Activated CD8-positive, alpha-beta memory T cell treated with anti-CD3 and anti-CD28 coated beads, Interleukin-2, amount 50 U/mL, for 1 hour (primary cell): ENCODE data around the gene DLG2.
"Not testable (repeated sequence)": the region's sequence is repeated elsewhere in the genome, so short reads cannot be mapped to it uniquely, and the experiment has no call there.

Experiments
- DNase-seq: peaks from one replicate; pipeline ENCODE4 v3.0.0-alpha.2; 2020; ENCODE audit errors: extremely low read depth

DLG2 gene

DNA sequence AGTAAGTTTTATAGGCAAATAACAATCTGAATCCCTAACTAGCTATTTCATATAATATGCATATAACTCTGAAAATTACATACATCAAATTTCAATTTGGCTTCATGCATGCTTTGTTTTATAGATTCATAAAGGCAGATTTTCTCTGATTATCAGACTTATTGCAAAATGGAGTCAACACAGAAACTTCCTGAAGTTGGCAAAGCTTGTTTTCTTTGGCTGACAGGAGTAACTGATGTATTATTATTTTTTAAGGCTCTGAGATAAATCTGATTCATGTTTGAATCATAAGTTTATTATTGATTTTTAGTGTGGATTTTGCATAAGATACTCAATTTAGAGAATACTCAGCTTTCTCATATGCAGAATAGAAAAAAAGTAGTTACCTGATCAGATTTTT is 1984.6 kb downstream of the DLG2 start:
- DNase-seq: no peak

DNA sequence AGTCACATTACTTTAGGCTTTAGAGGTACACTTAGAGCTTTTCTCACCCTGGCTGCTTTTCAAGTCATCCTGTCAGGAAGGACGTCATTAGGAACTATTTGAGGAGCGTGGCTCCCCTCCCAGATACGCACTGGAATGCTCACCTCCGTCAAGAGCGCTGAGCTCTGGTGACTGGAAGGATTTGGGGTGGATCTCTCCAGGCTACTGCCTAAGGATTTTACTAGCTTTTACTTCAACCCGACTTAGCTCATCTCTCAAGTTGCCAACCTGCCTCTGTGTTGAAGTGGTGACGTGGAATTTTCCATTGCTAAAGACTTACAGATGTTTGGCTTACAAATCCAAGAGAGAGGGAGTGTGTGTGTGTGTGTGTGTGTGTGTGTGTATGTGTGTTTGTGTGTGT is 1985.6 kb downstream of the DLG2 start:
- no peak for DNase-seq

DNA sequence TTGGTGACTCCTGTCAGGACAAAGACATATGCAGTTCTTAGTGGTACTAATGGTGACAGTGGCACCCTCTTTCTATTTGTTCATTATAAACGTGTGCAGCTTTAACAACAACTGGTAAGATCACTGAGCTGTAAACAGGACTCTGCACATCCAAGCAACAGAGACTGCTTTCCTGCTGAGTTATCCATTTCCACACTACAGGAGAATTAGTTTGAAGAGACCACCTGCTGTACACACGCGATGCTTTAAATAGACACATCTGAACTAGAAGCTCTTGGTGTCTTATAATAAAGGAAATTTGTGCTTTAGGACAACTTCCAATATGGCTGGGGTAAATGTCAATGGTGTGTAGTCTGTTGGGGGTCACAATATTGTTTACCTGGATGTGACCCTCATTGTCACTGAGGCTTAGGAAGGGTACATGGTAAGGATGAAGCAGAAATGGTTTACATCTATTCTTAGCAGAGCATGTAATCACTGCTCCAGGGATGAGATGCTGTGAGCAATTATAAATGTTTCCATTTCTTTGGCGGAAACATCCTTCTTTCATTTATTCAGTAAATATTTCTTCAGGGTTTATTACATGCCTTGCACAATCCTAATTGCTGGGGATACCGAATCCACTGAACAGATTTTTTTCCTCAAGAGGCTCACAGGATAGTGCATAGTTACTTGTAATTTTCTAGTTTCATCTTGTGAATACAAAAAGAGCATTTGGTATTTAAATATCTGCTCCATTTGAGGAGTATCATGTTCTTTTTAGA is 1987.0 kb downstream of the DLG2 start:
- DNase-seq: no peak

DNA sequence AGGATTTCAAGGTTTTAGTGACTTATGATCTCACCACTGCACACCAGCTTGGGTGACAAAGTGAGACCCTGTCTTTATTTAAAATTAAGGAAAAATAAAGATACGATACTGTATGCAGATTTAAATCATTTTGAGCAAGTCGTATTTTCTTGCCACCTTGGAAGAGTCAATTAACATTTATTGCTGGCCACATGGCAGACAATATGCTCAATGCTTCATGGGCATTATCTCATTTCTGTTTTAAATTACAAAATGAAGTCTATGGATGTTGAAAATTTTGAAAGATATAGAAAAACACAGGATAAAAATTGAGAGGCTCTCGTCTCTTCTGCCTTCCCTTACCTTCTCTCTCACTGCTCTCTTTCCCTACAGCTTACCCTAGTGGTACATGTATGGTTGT is 1992.0 kb downstream of the DLG2 start:
- DNase-seq: no peak

DNA sequence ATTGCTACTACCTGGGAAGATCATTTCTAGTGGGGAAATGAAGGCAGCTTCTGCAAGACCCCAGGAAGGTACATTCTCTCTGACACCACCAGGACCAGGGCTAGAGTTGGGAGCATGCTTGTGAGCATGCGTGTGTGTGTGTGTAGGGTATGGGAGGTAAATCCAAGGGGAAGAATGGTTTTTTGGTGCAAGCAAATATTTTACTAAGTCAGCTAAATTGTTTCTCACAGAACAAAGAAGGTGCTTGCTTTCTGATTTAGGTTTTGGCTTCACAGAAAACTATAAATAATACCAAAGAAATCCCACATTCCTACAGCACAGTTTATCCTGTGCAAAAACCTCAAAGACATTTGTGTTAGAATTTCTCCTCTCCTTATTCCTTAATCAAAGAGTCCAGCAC is 1996.9 kb downstream of the DLG2 start:
- no peak for DNase-seq

DNA sequence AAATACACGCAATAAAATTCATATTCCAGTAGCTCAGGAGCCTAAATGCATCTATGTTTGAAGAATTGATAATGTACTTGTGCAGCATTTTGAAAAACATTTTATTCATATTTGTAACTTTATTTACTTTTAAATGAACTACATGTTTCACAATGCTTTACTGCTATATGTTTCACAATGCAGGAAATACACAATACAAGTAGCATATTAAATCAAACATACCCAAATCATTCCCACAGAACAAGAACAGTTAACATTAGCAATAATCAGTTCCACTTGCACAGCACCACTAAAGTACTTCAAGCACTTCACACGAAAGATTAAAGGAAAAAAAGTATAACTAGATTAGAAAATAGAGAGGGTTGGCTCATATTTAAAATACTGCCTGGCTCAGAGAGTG is 1997.4 kb downstream of the DLG2 start:
- DNase-seq: no peak

DNA sequence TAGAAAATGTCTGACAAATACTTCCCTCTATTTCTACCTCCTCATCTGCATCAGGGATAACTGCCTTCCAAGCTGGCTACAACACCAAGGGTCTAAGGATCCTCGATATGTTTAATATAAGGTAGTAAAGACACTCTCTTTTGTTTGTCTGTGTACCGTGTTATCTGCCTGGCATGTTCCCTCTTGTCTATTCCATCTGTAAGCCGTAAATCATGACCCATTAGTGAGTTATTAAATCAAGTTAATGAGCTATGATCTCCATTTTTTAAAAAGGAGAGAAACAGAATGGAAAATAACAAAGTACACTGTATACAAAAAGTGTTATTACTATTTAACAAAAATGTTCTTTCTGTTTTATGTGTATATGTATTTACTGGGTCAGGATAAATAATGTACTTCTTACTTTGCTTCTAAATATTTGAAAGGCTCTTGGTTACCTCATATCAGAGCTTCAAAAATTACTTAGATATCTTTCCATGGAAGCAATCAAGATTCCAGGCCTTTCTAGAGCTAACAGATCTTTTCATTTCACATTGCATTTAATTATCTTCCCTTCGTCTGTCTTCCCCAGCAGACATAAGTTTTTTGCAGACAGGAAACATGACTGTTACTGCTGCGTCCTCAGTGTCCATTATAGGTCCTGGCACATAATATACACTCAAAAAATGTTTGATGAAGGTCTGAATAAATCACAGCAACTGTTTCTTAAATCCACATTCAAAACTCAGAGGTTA is 1998.4 kb downstream of the DLG2 start:
- no peak for DNase-seq

DNA sequence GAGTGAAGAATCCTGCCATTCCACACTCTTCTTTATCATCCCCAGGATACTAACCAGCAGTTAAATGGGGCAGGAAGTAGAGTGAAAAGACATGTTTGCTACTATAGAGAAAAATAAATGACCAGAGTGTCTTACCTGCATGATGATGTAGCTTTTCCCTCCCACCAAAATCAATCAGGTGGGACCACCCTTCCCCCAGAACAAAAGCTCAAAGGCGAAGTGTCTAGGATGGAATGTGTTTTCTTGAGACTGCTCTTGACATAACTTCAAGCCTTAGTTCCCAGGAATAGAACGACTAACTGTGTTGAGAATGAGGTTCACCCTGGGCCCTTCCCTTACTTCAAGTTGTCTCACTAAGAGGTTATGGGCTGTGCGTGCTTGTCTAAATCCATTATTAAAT is 2001.8 kb downstream of the DLG2 start:
- no peak for DNase-seq

DNA sequence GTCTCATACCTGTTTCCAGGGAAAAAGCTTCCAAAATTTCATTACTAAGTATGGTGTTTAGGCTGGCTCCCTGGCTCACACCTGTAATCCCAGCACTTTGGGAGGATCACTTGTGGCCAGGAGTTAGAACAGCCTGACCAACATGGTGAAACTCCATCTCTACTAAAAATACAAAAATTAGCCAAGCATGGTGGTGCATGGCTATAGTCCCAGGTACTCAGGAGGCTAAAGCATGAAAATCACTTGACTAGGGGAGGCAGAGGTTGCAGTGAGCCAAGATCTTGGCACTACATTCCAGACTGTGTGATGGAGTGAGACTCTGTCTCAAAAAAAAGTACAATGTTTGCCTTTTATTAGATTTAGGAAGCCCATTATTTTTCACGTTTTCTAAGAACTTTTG is 2009.5 kb downstream of the DLG2 start:
- DNase-seq: no peak

DNA sequence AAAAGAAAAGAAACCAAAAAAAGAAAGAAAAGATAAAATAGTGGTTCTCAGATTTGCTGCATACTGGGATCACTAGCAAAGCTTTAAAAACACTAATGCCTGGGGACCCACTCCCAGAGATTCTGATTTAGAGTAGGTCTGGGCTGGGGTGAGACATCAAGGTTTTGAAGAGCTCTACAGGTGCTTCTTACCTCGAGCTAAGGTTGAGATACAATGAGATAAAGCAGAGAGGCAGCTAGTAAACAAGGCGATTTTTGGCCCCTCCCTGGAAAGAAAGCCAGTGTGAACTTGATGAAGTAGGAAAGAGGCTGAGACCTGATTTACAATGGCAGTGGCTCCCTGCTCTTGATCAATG is 2013.4 kb downstream of the DLG2 start:
- DNase-seq: no peak

DNA sequence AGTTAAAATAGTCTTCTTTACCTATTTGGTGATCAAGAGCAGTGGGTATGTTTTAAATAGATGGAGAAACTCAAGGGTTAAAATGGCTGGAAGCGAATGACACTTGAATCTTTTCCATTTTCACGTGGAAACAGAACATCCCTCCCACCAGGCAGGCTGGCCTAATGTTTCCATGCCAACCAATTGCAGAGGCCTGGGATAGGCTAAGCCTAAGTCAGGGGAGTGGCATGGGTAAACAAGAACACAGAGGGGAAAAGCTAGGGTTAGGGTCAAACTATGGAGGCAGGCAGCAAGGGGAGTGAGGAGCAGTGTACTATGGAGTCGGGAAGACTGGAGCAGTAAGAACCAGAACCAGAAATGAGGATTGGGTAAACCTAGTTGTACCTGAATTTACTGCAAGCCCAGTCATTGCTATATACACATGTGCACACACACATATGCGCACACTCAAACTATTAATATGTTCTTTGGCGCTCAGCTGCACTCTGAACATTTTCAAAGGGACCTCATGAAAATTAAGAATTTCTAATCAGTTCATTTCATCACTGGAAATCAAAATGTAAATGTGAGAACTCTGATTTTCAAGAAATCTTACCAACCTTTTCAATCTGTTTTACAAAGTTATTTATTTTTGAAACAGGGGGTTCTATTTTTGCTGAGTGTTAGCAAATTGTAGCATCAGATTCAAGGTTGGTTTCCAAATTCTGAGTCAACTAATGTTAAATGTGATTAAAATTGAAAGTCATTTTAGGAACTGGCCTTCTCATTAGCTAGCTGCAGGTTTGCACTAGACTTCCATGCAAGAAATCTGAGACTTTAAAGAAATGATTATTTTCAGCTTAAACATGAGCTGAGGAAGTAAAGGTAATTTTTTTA is 2014.0 kb downstream of the DLG2 start:
- DNase-seq: no peak

DNA sequence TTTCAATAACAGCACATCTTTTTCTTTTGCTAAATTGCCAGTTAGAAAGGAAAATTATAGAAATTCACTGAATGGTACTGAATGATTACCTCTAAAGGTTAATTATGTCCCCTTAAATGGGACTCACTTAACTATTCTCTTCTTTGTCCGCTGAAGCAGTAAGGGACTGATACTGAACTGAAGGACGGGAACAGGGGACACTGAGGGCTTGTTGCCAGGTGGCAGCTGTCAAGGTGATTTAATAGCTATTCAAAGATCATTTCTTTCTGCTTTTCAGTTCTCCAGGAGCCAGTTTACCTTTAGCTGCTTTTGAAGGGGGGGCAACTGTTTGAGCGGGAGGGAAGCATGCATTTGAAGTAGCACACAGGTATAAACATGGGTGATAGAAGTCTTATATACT is 2015.5 kb downstream of the DLG2 start:
- DNase-seq: no peak

DNA sequence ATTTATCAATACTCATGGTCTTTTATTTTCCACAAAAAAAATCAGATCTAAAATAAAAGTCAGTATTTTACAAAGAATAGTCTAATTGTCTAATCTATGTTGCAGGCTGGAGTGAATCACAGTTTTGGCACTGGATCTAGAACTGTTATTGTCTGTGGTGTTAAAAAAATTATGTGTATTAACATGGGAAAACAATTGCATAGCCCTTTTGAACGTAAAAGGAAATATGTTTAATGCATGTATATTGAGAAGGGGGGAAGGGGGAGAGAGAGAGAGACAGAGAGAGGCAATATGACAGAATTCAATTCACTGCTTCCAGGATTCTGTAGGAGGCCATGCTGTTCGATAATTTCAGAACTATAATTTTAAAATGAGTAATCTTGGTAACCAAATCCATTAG is 2016.1 kb downstream of the DLG2 start:
- no peak for DNase-seq

DNA sequence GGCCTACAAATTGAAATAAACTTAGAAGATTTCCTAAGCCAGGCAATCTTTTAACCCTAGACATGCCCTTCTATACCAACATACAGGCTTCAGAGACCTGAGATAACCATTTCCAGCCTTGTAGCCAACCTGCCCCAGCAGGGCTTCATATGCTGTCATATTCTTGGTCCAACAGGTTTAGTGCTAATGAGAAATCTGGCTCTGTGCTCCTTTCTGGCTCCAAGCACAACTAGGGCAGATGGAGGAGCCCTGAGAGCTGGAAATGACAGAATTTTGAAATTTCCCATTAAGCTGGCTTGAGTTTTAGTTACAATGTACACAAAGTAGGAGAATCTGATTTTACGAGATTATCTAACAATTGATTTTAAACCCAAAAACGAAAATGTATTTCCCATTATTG is 2018.0 kb downstream of the DLG2 start:
- DNase-seq: no peak

DNA sequence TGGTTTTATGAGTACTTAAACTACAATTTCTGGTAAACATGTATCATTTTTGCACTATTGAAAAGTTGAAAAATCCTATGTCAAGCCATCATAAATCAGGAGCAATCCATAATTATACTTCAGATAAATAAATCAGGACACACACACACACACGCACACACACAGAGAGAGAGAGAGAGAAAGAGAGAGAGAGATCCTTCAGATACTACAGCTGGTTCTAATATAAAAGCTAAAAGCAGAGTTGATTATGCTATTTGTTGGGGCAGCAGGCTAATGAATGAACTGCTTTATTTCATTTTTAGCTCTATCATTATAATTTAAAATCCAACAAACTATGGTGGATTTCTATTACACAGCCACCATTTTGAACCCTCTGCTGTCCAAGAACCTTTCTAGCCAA is 2018.6 kb downstream of the DLG2 start:
- DNase-seq: no peak

DNA sequence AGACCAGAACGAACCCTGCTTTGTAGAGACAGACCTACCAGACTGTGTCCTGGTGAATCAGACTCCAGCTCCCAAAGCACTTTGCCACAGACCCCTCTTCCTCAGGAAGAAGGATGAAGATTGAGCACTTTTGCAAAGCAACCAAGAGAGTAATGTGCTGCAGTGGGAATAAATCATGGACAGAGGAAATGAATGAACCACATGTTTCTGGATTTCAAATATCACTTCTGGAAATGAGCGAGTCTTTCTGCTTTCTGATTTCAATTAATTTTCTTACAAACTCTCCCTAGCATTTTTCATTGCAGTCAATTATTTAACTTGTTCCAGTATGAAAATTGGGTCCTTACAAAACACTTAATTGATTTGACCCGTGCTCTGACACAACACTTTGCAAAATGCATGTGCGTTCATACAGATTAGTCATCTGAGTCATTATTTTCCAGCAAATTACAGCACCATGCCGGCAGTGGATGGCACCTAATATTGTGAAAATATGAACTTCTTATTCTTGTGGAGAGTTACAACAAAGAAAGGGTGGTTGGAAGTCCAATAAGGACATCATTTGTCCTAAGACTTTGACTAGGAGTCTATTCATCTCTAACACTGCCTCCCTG is 2025.1 kb downstream of the DLG2 start:
- DNase-seq: no peak

DNA sequence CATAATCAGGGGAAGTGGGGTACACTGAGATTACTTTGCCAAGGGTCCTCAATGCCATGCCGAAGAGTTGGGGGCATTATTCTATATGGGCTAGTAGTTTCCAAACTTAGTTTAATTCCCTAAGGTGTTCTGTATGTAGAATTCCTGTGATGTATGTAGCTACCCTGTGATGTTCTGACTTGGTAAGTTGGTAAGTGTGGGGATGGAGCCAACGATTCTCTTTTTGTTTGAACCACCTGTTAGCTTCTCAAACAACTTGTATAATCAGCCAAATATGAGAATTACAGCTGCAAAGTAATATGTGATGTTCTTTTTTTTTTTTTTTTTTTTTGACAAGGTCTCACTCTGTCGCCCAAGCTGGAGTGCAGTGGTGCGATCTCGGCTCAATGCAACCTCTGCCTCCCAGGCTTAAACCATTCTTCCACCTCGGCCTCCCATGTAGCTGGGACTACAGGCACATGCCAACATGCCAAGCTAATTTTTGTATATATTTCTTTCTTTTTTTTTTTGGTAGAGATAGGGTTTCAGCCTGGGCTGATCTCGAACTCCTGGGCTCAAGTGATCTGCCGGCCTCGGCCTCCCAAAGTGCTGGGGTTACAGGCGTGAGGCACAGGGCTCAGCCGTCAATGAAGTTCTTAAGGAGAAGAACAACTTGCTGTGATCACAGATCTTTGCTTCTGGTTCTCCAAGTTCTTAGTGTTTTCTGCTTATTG is 2025.8 kb downstream of the DLG2 start:
- no peak for DNase-seq

DNA sequence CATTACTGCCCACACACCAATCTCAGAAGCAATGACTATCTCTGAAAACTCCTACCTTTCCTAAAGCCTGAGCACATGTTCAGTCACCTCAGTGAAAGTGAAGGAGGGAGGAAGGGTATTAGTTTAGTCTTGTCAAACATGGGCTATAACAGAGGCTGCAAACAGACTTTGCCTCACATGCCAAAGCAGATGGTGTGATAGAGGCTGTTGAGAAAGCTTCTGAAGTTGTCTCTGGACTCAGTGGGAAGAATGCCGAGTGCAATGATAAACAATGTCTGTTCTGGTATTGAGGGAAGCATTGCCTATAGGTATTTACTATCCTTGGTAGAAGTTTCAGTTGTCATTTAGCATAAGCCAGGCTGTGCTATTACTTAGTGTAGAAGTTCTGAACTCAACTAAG is 2026.5 kb downstream of the DLG2 start:
- no peak for DNase-seq

DNA sequence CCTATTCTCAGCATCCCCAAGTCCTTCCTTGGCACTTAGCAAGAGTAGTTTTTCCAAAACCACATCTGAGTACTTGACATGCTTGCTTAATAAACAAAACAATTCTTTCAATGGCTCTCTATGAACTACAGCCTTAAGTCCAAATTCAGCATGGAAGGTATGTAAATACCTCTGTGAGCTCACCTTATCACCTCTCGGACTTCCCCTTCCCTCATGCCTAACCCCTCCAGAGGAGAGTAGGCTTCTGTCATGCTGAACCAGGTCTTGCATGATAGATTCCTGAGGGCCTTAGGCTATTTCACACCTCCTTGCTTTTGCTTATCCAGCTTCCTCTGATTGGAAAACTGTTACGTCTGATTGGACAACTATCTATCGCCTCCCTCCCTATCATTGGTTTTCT is 2028.1 kb downstream of the DLG2 start:
- DNase-seq: no peak

DNA sequence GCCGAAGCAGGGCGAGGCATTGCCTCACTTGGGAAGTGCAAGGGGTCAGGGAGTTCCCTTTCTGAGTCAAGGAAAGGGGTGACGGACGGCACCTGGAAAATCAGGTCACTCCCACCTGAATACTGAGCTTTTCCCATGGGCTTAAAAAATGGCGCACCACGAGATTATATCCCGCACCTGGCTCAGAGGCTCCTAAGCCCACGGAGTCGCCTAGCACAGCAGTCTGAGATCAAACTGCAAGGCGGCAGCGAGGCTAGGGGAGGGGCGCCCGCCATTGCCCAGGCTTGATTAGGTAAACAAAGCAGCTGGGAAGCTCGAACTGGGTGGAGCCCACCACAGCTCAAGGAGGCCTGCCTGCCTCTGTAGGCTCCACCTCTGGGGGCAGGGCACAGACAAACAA is 2039.3 kb downstream of the DLG2 start:
- DNase-seq: not testable (repeated sequence)

DNA sequence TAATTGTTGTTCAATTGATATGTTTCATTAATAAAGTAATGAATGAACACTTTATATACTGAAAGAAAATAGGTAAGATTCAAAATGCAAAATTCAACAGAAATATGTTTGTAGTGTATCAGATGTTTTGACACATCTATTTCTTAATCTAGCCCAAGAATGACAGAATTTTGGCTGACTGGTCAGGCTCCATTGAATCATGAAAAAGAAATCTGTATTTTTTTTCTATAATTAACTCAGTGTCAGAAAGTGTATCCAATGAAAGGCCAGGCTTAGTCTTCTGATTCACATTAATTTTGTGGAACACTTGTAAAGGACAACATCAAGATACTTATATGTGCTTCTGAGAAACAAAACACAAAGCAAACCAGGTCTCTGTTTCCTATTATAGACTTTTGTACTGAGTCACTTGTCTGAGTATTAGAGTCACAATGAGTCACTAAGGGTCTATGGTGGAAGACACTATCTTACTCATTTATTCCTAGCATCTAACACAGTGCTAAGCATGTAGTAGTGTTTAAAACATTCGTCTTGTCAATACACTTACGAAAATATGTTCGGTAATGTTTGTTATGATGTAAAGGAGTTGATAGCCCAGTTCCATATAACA is 2043.3 kb downstream of the DLG2 start:
- DNase-seq: no peak
